ENCODE results near the gene NCDN.

The NCDN gene

GRCh38 chr1:35590476-35591040, 33.0 kb downstream of the NCDN start:
- no peak for DNase-seq (ENCODE audit: low read depth in 2 of 2)

- no peak for DNase-seq (ENCODE audit: low read depth in 2 of 2)
Observed at GRCh38 chr1:35591211-35591610, 33.6 kb downstream of the NCDN start.

- no peak for DNase-seq (ENCODE audit: low read depth in 2 of 2)
Observed at GRCh38 chr1:35592991-35593769, 35.6 kb downstream of the NCDN start.

GRCh38 chr1:35594005-35594760, 36.6 kb downstream of the NCDN start:
- no peak for DNase-seq (ENCODE audit: low read depth in 2 of 2)

- no peak for DNase-seq (ENCODE audit: low read depth in 2 of 2)
Observed at GRCh38 chr1:35595684-35596083, 38.1 kb downstream of the NCDN start.

- DNase-seq (ENCODE audit: low read depth in 2 of 2) = no peak
Observed at GRCh38 chr1:35597870-35598269, 40.3 kb downstream of the NCDN start.

- no peak for DNase-seq (ENCODE audit: low read depth in 2 of 2)
Observed at GRCh38 chr1:35598895-35599294, 41.3 kb downstream of the NCDN start.

- DNase-seq (ENCODE audit: low read depth in 2 of 2) = no peak
Observed at GRCh38 chr1:35599411-35599810, 41.8 kb downstream of the NCDN start.

GRCh38 chr1:35600593-35600992, 43.0 kb downstream of the NCDN start:
- DNase-seq (ENCODE audit: low read depth in 2 of 2) = no peak

- no peak for DNase-seq (ENCODE audit: low read depth in 2 of 2)
Observed at GRCh38 chr1:35603468-35603867, 45.9 kb downstream of the NCDN start.

GRCh38 chr1:35603941-35604340, 46.3 kb downstream of the NCDN start:
- no peak for DNase-seq (ENCODE audit: low read depth in 2 of 2)

- no peak for DNase-seq (ENCODE audit: low read depth in 2 of 2)
Observed at GRCh38 chr1:35605071-35605866, 47.7 kb downstream of the NCDN start.

- DNase-seq (ENCODE audit: low read depth in 2 of 2) = no peak
Observed at GRCh38 chr1:35605867-35606182, 48.2 kb downstream of the NCDN start.

GRCh38 chr1:35611655-35612054, 54.1 kb downstream of the NCDN start:
- no peak for DNase-seq (ENCODE audit: low read depth in 2 of 2)

GRCh38 chr1:35615440-35615839, 57.8 kb downstream of the NCDN start:
- DNase-seq (ENCODE audit: low read depth in 2 of 2) = no peak

All from stimulated activated CD4-positive, alpha-beta T cell treated with anti-CD3 and anti-CD28 coated beads, Interleukin-1b, Interleukin-23, amount 100 ng/mL, for 4 hours (primary cell).